DLD1 (cell line): ENCODE results near the gene LYL1.

ENCODE experiments used
- in situ Hi-C: cut with HindIII; loops from 2 replicates; pipeline ENCODE4 v1.10.0; 2017; ENCODE audit warnings: low sequenced_read_pairs

LYL1 gene

DNA sequence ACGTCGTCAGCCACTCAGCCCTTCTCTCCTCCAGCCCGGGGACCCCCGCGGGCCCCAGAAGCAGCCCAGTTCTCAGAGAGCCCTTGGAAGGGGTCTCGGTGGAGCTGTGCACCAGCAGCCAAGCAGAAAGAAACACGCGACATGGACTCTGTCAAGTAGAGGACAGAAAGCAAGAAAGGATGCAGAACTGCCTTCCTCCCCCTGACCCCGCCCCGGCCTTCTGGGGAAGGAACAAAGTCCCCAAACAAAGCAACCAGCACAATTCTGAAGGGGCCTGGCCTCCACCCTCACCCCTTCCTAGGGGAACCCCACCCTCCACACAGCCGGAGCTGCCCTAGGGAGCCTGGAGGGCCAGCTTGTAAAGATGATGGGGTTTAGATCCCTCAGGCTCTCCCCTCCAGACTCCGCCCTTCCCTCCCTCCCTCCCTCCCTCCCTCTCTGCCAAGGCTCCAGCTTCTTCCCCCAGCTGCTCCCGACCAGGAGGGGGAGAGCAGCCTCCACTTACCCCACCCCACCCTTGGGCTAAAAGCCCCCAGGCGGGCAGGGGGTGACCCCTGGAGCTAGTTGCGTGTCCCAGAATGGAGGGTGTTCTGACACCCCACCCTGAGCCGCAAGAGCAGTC is 7.8 kb downstream of the LYL1 start:
- in situ Hi-C loops: no loop called here

DNA sequence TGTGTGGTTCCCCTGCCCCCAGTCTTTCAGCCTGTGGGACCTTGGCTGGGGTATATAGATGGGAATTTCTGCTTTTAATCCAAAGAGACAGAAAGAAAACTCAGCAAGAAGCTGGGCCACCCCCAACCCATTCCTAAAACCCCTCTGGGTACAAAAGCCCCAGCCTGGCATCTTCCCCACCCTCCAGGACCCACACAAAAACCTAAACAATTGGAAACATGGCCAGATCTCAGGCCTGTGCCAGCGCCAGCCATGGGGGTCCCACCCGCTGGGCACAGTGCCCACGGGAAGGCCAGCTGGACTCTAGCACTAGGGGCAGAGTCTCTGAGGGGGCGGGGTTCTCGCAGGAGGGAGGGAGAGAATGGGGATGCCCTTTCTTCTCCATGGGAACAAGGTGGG is 8.6 kb downstream of the LYL1 start:
- in situ Hi-C loops: no loop called here

DNA sequence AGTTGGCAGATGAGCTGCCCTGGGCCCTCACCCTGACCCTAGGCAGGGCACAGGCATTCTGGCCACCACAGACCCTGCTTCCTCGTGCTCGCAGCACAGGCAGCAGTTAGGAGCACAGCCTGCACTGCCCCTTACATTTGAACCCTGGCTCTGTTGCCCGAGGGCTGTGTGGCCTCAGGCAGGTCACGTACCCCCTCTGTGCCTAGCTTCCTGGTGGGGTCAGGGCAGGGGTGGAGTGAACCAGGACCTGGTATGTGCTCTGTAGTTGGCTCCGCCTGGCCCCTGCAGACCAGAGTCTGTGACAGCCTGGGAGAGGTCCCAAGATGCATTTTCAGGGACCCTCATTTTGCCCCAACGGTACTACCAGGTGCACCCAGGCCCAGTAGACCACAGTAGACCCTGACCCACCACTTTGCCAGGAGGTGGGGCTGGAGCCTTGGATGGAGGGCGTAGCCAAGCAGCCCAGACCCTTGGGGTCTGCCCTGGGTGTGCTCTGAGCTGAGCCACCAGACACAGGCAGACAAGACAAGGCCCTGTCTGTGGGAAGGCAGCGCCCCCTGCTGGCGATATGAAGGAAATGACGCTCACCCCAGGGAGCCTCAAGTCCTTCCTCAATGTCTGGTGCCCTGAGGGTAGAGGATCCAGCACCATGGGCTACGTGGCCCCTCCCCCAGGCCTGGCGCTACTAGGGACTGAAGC is 9.1 kb downstream of the LYL1 start:
- in situ Hi-C loops: no loop called here

DNA sequence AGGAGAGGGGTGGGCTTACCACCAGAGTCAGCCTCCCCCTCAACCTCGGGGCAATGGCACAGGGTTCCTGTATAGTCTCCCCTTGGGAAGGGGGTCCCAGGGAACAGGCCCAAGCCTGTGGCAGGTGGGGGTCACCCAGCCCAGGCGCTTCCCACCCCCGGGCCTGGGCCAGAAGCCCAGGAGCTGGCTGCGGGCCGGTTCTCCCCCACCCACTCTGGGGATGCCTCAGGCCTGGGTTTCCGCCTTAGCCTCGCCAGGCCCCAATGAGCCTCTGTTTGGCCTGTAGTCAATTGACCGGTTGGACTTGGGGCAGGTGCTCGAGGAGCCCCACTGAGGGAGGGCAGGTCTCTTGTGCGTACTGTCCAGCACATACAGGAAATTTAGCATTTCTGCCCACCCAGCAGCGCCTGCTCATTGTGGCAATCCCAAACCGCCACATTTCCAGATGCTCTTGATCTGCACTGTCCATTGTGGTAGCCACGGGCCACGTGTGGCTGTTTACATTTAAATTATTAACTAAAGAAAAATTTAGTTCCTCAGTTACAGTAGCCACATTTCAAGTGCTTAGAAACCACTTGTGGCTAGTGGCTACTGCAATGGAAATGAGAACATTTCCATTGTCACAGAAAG is 9.9 kb downstream of the LYL1 start:
- in situ Hi-C loops: no loop called here

DNA sequence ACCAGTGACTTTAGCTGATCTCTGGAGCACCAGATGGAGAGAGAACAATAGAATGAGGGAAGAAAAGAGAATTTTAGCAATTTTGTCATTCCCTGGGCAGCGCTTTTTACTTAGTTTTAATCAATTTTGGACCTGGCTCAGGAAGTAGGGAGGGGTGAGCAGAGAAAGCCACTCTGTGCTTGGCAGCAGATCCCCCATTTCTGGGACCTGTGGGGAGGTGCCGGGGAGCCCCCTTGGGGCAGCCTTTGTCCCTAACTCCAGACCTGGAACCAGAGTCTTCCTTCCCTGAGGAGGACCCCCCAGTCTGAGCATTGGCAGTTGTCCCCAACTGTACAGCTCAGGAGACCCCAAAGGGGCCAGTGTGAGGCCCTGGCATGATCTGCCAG is 10.5 kb downstream of the LYL1 start:
- in situ Hi-C loops: no loop called here

DNA sequence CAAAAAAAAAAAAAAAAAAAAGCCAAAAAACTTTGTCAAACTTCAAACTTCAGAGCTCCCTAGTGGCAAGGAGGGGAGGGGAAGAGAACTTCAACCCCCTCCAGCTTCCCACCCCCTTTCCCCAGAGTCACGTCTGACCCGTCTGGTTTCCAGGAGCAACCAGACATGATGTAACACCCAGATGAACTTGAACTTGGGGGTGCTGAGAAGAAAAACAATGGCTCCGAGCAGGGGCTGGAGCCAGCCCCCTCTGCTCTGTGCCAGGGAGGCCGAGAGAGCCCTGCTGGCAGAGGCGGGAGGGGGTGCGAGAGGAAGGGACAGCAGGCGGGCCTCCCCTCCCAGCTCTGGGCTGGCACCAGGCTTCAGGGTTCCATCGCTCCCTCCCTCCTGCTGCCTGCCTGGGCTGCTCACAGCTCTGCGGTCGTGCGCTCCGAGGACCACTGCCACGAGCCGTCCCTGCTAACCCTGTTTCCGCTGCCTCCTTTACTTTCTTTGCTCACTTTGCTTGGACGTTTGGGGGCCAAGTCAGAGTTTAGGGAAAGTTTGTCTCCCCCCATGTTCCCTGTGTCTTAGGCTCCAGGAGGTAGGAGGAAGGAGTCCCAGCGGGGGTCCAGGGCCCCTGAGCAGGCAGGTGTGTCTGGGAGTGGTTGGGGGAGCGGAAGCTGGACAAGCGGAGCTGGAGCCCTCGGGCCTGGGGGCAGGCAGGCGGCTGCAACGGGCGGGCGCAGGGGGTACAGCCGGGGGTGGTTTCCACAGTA is 11.1 kb downstream of the LYL1 start:
- in situ Hi-C loops: no loop called here

DNA sequence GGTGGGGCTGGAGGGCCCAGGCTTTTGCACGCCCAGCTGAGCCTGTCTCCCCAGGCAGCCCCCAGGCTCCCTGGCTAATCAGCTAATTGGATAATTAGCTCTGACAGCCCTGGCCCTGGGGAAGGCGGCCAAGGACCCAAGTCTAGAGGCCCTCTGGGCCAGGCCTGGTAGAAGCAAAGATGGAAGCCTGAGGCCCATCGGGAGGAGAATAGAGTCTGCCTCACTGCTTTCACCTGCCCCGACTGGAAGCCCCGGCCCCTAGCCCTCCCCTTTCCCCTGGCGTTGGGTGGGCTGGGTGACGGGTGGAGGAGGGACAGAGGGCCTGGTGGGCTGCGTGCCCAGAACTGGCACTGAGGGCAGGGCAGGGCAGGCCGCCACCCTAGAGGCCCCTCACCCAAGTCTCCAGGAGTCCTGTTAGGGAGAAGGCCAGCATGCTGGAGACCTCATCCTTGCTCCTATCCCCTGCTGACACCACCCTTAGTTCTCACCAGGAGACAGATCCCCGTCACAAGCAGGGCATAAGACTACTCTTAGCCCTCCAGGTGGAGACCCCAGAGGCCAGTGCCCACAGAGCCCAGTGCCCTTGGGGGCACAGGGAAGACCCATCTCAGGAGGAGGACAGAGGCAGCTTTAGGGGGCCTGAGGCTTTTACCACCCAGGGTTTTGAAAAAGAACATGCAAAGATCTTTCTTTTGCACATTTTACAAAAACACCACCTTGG is 12.0 kb downstream of the LYL1 start:
- in situ Hi-C loops: no loop called here

DNA sequence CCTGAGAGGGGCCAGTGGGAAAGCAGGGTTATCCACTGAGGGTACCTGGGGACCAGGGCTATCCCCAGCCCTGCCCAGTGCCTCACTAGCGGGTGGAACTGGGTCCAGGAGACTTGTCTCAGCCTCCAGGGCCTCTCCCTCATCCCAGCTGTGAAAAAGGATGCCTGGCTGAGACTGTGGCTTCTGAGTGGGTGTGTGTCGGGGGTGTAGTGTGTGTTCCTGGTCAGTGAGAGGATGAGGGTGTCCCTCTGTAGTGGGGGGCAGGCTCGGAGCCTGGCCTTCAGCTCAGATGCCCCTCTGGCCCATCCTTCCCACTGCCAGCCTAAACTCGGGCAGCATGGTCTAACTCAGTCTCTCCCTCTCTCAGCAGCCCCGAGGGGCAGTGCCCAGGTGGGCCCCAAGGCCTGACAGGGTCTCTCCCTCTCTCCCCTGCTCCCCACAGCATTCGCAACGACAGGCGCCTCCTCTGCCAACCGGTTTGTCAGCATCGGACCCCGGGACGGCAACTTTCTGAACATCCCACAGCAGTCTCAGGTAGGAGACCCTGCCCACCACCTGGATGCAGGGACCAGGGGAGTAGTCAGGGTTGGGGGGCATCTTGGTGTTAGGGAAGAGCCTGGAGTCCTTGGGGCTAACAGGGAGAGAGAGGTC is 12.7 kb downstream of the LYL1 start:
- in situ Hi-C loops: no loop called here

DNA sequence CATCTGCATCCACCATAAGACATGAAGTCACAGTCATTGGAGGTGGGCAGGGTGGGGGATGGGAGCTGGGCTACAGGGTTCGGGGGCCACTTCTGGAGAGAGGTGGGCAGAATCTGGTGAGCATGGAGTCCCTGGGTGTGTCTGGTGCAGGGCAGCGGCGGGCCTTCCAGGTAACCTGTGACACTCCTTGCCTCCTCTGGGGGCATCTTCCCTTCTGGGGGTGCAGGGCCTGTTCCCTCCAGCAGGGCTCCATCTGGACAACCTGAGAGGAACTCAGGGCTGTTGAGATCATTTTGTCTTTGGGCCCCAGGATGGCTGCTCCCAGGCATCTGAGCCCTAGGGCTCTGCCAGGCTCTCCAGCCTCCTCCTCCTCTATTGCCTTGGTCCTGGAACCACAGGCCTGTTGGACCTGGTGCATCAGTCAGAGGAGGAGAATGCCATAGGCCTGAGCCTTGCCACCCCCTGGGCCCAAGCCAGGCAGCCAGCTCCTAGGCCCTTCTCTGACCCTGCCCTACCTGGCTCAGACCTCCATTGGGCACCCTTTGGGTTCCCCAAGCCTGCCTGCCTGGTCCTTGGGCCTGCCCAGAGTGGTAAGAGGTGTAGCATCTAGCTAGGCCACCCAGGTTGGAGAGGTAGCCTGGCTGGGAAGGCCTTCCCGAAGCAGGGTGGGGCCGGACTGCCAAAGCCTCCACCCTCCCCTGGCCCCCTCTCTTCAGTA is 13.4 kb downstream of the LYL1 start:
- in situ Hi-C loops: no loop called here

DNA sequence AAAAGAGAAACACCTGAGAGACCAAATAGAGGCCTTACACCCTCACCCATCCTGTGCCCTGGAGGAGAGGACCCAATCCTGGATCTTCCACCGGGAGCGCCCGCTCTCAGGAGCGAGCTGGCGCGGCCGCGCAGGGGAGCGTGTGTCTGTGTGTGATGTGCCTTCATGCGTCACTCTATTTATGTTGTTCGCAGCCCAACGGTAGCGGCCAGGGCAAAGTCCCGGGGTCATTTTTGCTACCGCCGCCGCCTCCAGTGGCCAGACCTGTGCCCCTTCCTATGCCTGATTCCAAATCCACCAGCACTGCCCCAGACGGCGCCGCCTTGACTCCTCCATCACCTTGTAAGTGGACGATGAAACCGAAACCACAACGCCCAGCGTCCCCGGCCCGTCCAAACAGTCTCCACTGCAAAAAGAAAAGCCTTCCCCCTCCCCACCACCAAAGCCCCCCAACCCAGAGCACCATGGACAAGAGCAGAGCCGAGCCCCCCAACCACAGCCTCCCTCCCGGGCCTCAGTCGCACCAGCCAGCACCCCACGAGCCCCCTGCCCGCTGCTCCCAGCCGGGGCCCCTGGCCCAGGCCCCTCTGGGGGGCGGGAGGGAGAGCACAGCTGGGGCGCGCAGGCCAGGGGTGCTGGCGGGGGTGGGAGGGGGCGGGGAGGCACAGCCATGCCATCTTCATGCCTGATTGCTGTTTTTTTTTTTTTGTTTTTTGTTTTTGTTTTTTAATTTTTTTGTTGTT is 14.7 kb downstream of the LYL1 start:
- in situ Hi-C loops: no loop called here

DNA sequence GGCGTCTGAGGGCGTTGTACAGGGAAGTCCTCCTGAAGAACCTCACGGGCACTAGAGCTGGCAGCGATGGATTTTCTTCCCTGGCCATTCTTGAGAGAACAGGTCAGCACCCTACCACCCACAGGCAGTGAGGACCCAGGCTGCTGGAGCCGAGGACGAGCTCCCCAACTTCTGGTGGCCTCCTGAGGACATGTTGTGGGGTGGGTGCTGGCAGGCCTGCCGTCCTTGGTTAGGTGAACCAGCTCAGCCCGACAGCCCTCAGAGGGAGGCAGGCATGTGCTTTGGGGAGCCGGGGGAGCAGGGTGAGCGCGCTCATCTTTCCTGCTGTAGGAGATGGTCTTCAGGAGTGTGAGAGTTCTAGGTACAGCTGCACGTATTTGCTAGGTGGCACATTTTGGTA is 15.4 kb downstream of the LYL1 start:
- in situ Hi-C loops: no loop called here

DNA sequence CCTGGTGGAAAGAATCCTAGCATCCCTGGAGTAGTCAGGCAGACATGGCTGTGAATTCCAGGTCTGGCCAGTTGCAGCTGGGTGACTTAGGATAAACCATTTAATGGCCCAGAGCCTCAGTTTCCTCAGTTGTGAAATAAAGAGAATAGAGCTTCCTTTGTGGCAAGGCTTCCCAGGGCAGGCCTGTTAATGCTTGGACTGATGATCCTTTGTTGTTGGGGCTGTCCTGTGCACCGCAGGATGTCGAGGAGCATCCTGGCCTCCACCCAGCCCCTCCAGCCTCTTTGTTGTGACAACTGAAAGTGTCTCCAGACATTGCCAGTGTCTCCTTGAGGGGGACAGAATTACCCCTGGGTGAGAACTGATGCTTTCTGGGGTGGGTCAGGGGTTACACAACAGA is 16.3 kb downstream of the LYL1 start:
- in situ Hi-C loops: no loop called here

DNA sequence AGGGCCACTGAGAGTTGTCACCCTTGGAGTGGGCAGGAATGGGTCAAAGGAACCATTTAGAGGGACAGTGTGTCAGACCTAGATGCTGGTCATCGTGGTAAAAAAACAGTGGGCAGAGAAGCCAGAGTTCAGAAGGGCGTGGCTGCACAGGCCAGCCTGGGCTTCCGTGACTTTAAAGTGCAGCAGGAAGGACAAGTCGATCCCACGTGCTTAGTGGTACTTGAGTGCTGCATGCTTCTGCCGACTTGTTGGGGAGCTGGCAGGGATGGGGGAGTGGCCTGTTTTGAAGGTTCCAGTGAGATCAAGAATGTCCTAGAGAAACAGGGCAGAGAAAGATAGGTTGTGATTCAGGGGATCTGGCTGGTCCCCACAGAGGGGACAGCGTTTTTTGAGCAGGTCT is 17.0 kb downstream of the LYL1 start:
- in situ Hi-C loops: no loop called here

DNA sequence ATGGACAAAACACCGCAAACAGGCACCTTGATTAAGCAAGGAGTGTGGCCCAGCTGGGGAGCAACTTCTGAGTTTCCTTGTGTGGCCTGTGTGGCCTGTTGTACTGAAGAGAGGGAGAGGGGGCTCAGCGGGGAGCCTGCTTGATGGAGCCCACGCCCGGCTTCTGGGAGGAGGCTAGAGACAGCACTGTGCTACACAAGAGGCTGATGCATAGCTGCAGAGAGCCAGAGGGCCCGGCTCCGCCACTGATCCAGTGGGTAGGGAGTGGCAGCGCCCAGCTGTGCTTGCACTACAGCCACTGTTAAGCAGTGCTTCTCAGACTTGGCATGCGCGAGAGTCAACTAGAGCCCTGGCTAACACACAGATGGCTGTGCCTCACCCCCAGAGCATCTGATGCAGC is 19.0 kb downstream of the LYL1 start:
- in situ Hi-C loops: no loop called here

DNA sequence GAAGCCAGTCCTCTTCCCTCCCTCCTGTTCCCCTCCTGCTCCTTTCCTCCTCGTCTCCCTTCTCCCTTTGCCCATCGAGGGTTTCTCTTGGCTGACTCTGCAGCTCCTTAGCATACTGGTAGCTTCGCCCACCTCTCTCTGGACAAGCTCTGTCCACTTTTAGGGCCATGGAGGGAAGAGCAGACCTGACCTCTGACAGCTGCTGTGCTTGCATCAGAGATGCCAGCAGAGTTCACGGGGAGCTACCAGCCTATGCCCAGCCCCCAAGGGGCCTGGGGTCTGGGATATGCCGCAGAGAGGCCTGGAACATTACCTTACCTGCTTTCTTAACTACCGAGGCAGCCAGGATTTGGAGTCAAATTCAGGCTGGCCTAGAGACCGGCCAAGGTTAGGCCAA is 19.7 kb downstream of the LYL1 start:
- in situ Hi-C loops: no loop called here

DNA sequence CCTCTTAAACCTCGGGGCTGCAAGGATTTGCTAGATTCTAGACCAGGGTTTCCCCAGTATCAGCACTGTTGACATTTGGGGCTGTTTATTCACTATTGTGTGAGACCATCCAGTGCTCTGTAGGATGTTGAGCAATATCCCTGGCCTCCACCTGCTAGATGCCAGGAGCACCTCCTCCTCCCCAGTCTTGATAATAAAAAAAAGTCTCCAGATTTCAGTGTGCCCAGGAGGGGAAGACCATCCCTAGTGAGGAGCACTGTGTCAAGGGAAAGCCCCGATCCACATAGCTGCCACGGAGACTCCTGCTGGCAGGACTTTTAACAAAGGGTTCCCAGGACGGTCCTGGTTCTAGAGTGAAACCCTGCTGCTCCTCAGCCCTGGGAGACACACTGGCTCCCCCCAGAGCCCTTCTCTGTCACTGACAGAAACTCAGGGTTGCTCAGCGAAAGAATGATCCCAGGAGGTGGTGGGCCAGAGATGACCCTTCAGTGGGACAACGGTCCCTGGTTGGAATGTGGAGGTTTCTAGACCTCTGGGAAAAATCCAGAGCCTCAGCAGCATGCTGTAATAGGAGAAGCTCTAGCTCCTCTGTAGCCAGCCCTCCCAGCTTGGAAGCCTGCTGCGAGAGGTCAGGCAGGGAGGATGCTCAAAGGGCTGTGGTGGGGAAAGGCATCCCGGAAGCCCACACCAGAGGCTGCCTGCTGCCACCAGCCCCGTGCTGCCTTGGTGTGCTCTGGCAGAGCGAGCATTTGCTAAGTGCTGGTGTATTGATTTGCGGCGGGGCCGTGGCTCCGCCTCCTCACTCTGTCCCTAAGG is 20.3 kb downstream of the LYL1 start:
- in situ Hi-C loops: no loop called here

DNA sequence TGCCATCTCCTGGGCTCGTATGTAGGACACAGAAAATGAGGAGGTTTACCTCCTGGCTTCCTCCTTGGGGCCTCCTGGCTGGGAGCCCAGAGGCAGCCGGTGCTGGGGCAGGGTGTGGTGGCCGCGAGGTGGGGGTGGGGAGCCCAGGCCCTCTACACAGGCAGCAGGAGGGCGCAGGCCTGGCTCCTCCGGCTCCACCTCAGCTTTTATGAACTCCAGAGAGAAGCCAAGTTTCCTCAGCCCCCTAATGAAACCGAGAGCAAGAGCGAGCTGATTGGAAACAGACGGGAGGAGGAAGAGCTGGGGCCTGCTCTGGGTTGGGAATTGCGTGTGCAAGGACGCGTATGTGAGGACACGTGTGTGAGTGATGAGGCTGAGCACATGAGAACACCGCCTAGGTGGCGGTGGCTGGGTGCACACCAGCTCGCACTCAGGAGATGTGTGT is 23.1 kb downstream of the LYL1 start:
- in situ Hi-C loops: no loop called here

DNA sequence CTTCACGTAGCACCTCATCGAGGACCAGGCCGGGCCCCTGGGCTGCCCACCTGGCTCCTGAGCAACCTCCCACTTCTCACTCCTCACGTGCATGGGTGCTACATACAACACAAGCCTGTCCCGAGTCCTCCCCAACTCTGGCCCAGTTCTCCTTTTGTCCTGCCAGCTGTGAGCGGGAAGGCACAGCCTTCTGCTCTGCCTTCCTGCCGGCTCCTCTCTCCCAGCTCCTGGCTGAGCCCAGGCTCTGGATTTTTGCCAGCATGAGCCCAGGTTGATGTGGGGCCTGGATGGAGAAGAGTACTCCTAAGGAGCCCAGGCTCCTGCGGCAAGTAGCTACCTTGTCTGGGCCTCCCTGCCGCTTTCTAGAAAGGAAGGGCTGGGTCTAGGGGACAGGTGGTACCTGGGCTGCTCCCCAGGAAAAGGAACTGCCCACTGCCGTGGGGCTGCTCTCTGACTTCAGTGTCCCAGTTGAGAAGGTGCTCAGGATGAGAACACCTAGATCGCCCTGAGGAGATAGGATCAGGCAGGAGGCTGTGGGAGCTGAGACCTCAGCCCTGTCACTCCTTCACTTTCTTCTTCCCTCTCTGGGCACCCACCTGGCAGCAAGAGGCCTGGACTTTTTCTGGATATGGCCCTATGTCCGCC is 23.6 kb downstream of the LYL1 start:
- in situ Hi-C loops: no loop called here
